Stimulated activated effector memory CD8-positive, alpha-beta T cell treated with anti-CD3 and anti-CD28 coated beads, Interleukin-12 subunit alpha, Interleukin-12 subunit beta, amount 100 ng/mL, for 72 hours (primary cell): ENCODE measurements around the gene PTS.

Experiments
- ATAC-seq: fragments of 150-1000 bp; cut with Tn5 transposase; 2 replicates; pipeline ENCODE4 v1.10.0; 2021
- DNase-seq, 2 donors: peaks; one replicate each; pipeline ENCODE4 v3.0.0; 2021 to 2022; ENCODE audit warnings: low spot score in 2 of 2
- H3K27ac Mint-ChIP-seq: one replicate; pipeline ENCODE4 v1.8.0; 2022; ENCODE audit warnings: mild to moderate bottlenecking, mixed read lengths
- H3K36me3 Mint-ChIP-seq: one replicate; pipeline ENCODE4 v1.8.0; 2022; ENCODE audit warnings: mild to moderate bottlenecking, mixed read lengths
- H3K4me1 Mint-ChIP-seq: one replicate; pipeline ENCODE4 v1.8.0; 2022; ENCODE audit warnings: mixed read lengths
- H3K4me3 Mint-ChIP-seq: one replicate; pipeline ENCODE4 v1.8.0; 2022; ENCODE audit warnings: mild to moderate bottlenecking, mixed read lengths
- H3K9me3 Mint-ChIP-seq: one replicate; pipeline ENCODE4 v1.8.0; 2022; ENCODE audit warnings: mixed read lengths

The PTS gene

DNA sequence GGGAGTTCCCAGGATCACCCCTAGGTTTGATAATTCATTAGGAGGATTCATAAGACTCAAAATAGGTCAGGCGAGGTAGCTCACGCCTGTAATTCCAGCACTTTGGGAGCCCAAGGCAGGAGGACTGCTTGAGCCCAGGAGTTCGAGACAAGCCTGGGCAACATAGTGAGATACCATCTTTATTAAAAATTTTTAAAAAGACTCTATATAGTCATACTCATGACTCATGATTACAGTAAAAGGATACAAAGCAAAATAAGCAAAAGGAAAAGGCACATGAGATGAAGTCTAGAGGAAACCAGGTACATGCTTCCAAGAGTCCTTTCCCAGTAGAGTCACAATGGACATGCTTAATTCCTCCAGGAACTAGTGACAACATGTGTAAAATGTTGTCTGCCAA is 13.9 kb upstream of the PTS start:
- no peak for DNase-seq
- ATAC-seq, result no peak
- peaks cover 15% of the 10 kb centered on the region for H3K4me1 Mint-ChIP-seq
- H3K27ac Mint-ChIP-seq, result no peak overlapping the region
- no peaks in the 10 kb centered on the region for H3K36me3 Mint-ChIP-seq
- no peak overlapping the region for H3K4me3 Mint-ChIP-seq
- H3K9me3 Mint-ChIP-seq, result no peaks in the 10 kb centered on the region

DNA sequence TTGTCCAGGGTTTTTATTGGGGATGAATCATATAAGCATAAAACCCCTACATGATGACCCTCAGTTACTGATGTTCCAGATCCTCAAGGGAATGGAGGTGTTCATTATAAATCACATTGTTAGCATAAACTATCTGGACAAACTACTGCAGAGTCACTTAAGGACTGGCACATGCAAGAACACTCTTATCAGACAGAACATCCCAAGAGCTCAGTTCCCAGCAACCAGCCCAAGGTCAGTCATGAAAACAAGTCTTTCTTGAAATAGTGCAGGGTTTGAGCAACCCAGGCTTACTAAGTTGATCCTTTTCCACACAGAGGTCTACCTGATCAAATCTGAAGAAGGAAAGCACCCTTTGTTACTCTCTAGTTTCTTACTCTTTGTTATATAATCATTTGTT is 13.5 kb upstream of the PTS start:
- H3K27ac Mint-ChIP-seq, result no peak overlapping the region
- H3K4me1 Mint-ChIP-seq, result peaks cover 15% of the 10 kb centered on the region
- no peaks in the 10 kb centered on the region for H3K9me3 Mint-ChIP-seq
- no peak for ATAC-seq
- H3K4me3 Mint-ChIP-seq, result no peak overlapping the region
- no peak for DNase-seq
- no peaks in the 10 kb centered on the region for H3K36me3 Mint-ChIP-seq

DNA sequence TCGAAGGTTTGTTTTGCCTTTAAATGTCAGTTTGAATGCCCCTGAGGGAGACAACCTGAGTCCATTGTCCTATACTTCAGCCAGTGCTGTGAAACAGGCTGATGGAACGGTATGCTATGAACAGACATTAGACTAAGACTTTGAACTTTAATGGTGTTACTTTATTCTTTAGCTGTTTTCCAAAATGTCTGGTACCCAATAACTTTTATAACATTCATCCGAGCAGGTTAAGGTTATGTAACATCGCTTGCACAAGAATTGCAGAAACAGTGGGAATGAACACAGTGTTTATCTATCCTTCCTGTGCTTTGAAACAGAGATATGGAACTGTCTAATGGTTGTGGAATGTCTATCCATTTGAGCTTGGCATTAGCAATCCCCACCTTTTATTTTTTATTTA is 12.5 kb upstream of the PTS start:
- H3K27ac Mint-ChIP-seq, result no peak overlapping the region
- DNase-seq (no peak), ATAC-seq (no peak)
- peaks cover 15% of the 10 kb centered on the region for H3K4me1 Mint-ChIP-seq
- no peaks in the 10 kb centered on the region for H3K9me3 Mint-ChIP-seq
- H3K36me3 Mint-ChIP-seq, result no peaks in the 10 kb centered on the region
- H3K4me3 Mint-ChIP-seq, result no peak overlapping the region

DNA sequence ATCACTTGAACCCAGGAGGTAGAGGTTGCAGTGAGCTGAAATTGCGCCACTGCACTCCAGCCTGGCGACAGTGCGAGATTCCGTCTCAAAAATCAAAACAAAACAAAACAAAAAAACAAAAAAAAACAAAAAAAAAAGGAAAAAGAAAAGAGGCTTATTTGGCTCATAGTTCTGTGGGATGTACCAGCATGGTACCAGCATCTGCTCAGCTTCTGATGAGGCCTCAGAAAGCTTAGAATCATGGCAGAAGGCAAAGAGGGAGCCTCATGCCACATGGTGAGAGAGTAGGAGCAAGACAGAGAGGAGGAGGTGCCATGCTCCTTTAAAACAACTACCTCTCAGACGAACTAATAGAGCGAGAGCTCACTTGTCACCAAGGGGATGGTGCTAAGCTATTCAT is 10.6 kb upstream of the PTS start:
- H3K36me3 Mint-ChIP-seq, result no peaks in the 10 kb centered on the region
- ATAC-seq (no peak), DNase-seq (no peak)
- H3K9me3 Mint-ChIP-seq, result no peaks in the 10 kb centered on the region
- H3K27ac Mint-ChIP-seq, result no peak overlapping the region
- no peak overlapping the region for H3K4me3 Mint-ChIP-seq
- H3K4me1 Mint-ChIP-seq, result peaks cover 21% of the 10 kb centered on the region

DNA sequence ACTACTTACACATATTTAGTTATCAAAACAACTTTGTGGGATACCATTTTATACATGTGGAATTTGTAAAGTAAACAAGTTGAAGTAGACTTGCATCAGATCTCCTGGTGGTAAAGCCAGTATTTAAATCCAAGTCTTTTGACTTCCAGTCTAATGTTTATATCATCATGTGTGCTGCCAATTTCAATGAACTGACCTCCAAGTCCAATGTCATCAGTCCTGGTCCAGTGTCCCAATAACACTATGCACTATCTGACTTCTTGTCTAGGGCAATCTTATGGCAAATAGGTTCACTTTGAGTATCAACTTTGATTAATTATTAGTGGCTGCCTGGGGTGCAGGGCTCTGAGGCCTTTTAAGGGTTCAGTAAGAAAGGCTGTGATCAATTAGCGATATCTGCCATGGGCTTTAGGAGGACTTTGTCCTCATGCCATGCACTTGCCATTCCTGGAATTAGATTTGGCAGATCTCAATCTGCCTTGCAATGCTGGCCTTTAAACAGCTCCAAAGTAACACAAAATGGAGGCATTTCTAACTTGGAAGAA is 9.6 kb upstream of the PTS start:
- H3K27ac Mint-ChIP-seq, result no peak overlapping the region
- no peak for DNase-seq
- peaks cover 13% of the 10 kb centered on the region for H3K4me1 Mint-ChIP-seq
- no peaks in the 10 kb centered on the region for H3K9me3 Mint-ChIP-seq
- H3K36me3 Mint-ChIP-seq, result no peaks in the 10 kb centered on the region
- H3K4me3 Mint-ChIP-seq, result no peak overlapping the region
- no peak for ATAC-seq

DNA sequence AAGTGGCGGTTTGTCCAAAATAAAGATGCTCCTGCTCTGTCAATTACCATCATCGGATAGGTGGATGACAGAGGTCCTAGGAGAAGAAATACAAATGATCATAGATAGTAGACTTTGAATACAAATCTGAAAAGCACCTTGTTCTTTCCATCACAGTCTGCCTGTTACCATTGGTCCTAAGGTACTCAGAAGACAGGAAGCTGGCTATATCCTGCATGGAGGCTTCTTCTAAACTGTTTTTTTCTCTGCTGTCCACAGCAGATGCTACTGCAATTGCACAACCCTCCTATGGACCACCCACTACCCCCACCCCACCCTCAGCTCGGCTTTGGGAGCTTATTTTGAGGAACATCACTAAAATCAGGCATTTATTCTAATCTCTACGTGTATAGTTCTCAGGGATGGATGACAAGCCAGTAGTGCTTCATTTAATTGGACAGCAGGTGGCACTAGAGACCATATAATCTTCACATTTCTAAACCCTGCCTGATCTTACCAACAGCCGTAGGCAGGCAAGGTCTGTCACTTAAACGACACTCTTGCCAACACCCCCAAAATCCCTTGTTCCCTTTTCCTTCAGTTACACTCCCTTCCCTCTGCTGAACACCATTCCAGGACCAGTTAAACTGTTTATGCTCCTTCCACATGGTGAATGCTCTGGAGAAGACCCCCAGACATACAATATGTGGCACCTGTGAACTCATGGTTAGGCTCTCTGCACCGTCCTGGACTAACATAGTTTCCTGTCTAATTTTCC is 6.6 kb upstream of the PTS start:
- Mint-ChIP-seq H3K4me1 (peaks cover 6% of the 10 kb centered on the region), H3K9me3 (no peaks in the 10 kb centered on the region), H3K27ac (no peak overlapping the region), H3K36me3 (no peaks in the 10 kb centered on the region), H3K4me3 (no peak overlapping the region)
- ATAC-seq (peak; percentile 95), DNase-seq (peak; percentile 10 to 64)

DNA sequence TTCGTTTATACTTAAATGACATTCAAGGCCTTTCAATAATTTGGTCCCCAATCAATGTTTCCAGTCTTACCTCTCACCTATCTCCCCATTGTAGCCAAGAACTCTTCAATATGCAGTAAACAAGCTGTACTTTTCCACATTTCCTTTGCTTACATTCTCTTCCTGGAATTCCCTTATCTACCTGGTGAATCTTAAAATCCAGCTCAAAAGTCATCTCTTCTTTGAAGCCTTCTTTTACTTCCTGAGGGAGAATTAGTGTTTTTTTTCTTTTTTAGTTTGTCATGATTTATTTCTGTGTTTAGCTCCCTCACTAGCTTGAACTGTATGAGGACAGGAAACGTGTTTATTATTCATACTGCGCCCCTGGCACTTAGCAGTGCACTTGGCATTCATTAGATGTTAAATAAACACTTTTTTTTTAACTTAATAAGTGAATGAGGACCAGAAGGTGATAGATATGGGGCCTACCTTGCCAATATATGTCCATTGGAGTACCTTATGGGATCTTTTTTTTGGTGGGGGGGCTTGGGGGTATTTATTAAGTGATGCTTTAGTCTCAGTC is 4.9 kb upstream of the PTS start:
- H3K4me3 Mint-ChIP-seq, result no peak overlapping the region
- H3K9me3 Mint-ChIP-seq, result no peaks in the 10 kb centered on the region
- no peaks in the 10 kb centered on the region for H3K36me3 Mint-ChIP-seq
- no peak overlapping the region for H3K27ac Mint-ChIP-seq
- no peak for DNase-seq
- H3K4me1 Mint-ChIP-seq, result peaks cover 6% of the 10 kb centered on the region
- no peak for ATAC-seq

DNA sequence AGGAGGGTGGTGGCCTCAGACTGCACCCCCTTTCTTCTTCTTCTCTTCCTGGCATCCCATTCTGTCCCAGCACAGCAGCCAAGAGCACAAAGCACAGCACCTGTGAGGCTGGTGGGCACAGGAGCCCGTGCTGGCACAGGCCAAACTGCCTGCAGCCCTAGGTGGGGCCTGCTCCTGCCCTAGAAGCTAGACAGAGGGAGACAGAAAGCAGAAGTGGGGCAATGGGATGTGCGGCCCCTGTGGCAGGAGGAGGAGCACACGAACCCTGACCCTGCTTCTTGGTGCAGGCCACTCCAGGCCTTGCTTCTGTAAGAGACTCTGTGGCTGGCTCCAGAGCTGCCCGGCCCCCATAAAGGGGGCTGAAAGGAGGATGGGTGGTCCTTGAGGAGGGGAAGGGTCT is 3.9 kb upstream of the PTS start:
- Mint-ChIP-seq H3K4me3 (no peak overlapping the region), H3K36me3 (no peaks in the 10 kb centered on the region), H3K4me1 (peaks cover 12% of the 10 kb centered on the region), H3K9me3 (no peaks in the 10 kb centered on the region), H3K27ac (peak overlapping the region; percentile 43)
- ATAC-seq, result no peak
- DNase-seq, result no peak

DNA sequence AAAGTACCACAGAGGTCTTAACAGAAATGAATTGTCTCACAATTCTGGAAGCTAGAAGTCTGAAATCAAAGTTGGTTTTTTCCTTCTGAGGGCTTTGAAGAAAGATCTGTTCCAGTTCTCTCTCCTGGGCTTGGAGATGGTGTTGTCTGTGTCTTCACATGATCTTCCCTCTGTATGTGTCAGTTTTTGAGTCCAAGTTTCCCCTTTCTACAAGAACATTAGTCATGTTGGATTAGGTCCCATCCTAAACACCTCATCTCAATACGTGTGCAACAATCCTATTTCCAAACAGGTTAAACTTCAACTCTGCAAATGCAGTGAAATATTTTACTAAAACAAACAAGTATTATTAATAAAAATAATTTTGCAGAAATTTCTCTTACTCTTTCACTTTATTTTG is 3.1 kb upstream of the PTS start:
- peaks cover 17% of the 10 kb centered on the region for H3K4me1 Mint-ChIP-seq
- no peaks in the 10 kb centered on the region for H3K9me3 Mint-ChIP-seq
- ATAC-seq (no peak), DNase-seq (no peak)
- no peak overlapping the region for H3K27ac Mint-ChIP-seq
- H3K4me3 Mint-ChIP-seq, result no peak overlapping the region
- peaks cover 2% of the 10 kb centered on the region for H3K36me3 Mint-ChIP-seq

DNA sequence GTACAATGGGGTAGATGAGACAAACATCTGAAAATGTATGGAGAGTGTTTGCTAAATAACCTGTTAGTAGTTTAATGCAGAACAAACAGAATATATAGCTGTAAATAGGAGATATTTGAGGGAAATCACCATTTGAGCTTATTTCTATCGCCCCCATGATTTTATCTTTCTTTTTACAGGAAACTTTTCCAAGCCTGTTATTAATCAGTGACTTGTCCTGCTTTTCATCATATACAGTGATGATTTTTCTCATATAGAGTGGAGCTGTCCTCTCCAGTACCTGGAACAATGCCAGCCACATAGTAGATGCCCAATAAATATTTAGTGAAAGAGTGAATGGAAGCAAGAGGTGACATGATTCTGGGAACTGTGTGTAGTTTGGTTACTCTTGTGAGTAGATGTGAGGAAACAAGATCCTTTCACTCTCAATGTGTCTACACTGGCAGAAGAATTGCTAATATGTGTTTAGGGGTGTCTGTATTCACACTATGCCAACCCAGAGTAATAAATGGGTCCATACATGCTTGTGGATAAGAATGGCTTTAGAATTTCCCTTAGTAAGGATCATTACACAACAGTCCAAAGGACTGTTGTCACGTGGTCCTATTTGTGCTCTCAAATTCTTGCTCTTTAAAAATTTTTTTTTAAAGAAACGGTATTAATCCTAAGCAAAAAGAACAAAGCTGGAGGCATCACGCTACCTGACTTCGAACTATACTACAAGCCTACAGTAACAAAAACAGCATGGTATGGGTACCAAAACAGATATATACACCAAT is 2.3 kb upstream of the PTS start:
- H3K36me3 Mint-ChIP-seq, result peaks cover 11% of the 10 kb centered on the region
- ATAC-seq, result no peak
- H3K4me1 Mint-ChIP-seq, result peaks cover 17% of the 10 kb centered on the region
- peak overlapping the region; percentile 26 for H3K27ac Mint-ChIP-seq
- H3K9me3 Mint-ChIP-seq, result no peaks in the 10 kb centered on the region
- H3K4me3 Mint-ChIP-seq, result no peak overlapping the region
- no peak for DNase-seq

DNA sequence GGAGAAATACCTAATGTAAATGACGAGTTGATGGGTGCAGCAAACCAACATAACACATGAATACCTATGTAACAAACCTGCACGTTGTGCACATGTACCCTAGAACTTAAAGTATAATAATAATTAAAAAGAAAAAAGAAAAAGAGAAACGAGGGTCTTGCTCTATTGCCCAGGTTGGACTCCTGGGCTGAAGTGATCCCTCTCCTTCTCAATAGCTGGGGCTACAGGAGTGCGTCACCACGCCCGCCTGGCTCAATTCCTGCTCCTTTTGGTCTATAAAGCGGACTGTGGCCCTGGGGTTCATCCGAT is 521 bp upstream of the PTS start:
- Mint-ChIP-seq H3K36me3 (peaks cover 28% of the 10 kb centered on the region), H3K9me3 (no peaks in the 10 kb centered on the region), H3K27ac (peak overlapping the region; percentile 96), H3K4me1 (peaks cover 12% of the 10 kb centered on the region), H3K4me3 (peak overlapping the region; percentile 85)
- no peak for ATAC-seq
- no peak for DNase-seq

DNA sequence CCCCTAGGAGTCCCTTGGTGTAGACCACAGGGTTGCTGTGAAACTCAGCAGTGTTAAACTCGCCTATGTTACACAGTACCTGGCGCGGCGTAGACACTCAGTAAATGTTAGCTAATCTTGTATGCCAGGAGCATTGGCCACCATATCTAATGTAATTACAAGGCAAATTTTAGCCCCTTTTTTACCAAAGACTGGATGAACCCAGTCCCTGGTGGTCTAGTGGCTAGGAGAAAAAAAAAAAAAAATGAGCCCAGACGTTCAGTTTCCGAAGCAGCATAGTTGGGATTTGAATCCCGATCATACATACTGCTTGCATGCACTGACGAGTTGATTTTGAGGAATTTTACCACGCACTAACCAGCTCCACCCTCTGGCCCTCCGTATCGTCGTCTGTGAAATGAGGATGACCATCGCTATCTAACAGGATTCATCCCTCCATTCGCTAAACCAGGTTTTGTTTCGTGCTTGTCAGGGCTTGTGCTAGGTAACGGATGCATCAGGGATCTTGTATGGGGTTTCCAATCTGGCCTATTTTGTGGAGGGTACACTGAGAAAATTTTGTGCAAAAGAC is 688 bp downstream of the PTS start:
- Mint-ChIP-seq H3K4me3 (peak overlapping the region; percentile 85), H3K36me3 (peaks cover 40% of the 10 kb centered on the region), H3K9me3 (no peaks in the 10 kb centered on the region), H3K27ac (peak overlapping the region; percentile 96), H3K4me1 (peaks cover 12% of the 10 kb centered on the region)
- ATAC-seq, result peak; percentile 86
- DNase-seq, result no peak

DNA sequence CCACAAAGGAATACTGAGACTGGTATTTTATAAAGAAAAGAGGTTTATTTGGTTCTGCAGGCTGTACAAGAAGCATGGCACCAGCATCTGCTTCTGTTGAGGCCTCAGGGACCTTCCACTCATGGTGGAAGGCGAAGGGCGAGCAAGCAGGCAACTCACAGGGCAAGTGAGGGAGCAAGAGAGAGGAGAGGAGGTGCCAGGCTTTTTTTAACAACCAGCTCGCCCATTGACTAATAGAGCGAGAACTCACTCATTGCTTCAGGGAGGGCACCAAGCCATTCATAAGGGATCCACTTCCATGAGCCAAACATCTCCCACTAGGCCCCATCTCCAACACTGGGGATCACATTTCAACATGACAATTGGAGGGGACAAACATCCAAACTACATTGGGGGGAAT is 1.2 kb downstream of the PTS start:
- H3K9me3 Mint-ChIP-seq, result no peaks in the 10 kb centered on the region
- peaks cover 12% of the 10 kb centered on the region for H3K4me1 Mint-ChIP-seq
- H3K36me3 Mint-ChIP-seq, result peaks cover 46% of the 10 kb centered on the region
- ATAC-seq (no peak), DNase-seq (no peak)
- peak overlapping the region; percentile 96 for H3K27ac Mint-ChIP-seq
- H3K4me3 Mint-ChIP-seq, result peak overlapping the region; percentile 85

DNA sequence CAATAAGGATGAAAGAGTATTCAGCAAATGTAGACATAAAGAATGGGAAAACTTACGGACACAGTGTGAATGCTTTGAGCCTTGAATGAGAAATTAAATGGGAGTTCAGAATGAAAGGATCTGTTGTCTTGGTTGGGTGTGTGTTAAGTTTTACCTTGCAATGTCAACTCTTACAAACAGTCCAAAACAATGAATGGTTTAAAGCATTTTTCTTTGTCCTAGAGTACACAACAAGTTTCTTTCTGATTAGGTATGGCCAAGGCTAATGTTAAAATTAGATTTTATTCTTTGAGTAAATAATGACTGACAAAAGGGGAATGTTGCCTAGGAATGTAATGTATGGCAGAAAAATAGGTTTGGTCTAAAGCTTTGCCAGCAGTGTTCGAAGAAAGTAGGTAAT is 2.5 kb downstream of the PTS start:
- peaks cover 58% of the 10 kb centered on the region for H3K36me3 Mint-ChIP-seq
- DNase-seq (no peak), ATAC-seq (no peak)
- H3K9me3 Mint-ChIP-seq, result no peaks in the 10 kb centered on the region
- H3K27ac Mint-ChIP-seq, result no peak overlapping the region
- H3K4me3 Mint-ChIP-seq, result no peak overlapping the region
- H3K4me1 Mint-ChIP-seq, result peaks cover 12% of the 10 kb centered on the region

DNA sequence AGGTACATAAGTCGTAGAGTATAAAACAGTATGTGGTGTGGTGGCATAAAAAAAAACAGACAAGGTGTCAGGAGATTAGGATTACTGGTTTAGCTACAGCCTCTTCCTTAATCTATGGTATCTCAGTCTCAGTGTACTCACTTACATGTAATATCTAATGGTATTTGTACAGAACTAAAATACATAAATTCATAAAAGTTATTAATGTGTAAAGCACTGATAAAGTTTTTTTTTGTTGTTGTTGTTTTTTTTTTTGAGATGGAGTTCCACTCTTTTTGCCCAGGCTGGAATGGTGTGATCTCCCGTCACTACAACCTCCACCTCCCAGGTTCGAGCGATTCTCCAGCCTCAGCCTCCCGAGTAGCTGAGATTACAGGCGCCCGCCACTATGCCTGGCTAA is 2.9 kb downstream of the PTS start:
- Mint-ChIP-seq H3K27ac (no peak overlapping the region), H3K4me1 (peaks cover 12% of the 10 kb centered on the region), H3K36me3 (peaks cover 63% of the 10 kb centered on the region), H3K4me3 (no peak overlapping the region), H3K9me3 (no peaks in the 10 kb centered on the region)
- DNase-seq (no peak), ATAC-seq (no peak)
